K562 (cell line): ENCODE measurements around the gene FBXO10. TPM values are rescaled to one million over a fixed set of nuclear protein-coding genes. Genes with fewer than 3 reads are reported as not detected.
A peak's percentile ranks its signal among the peaks of the same experiment; 100 is the strongest.

Source experiments
- ARHGAP35 ChIP-seq: fragments of 450-650 bp; IDR thresholded peaks from 2 replicates; pipeline ENCODE4 v1.6.1; 2018; ENCODE audit not compliant: partially characterized antibody
- EHMT2 ChIP-seq: fragments of 450-650 bp; IDR thresholded peaks from 2 replicates; pipeline ENCODE4 v1.6.1; 2018; ENCODE audit warnings: antibody characterized with exemption
- ELK3 ChIP-seq: fragments of 450-650 bp; formaldehyde crosslinking; IDR thresholded peaks from 2 replicates; pipeline ENCODE4 v1.4.0; 2020; ENCODE audit warnings: mild to moderate bottlenecking
- ETS2 ChIP-seq: IDR thresholded peaks from 2 replicates; pipeline ENCODE4 v1.6.1; 2016; ENCODE audit warnings: borderline replicate concordance, missing genetic modification characterization, mild to moderate bottlenecking, moderate library complexity, missing compliant biosample characterization; ENCODE audit not compliant: poor library complexity, severe bottlenecking
- HDAC6 ChIP-seq: IDR thresholded peaks from 2 replicates; pipeline ENCODE4 v1.6.1; 2012; ENCODE audit warnings: low read depth, mild to moderate bottlenecking, control low read depth, inconsistent platforms, low read length, moderate library complexity
- HDGF ChIP-seq: fragments of 450-650 bp; IDR thresholded peaks from 2 replicates; pipeline ENCODE4 v1.6.1; 2016
- HNRNPL ChIP-seq: fragments of 200-400 bp; formaldehyde crosslinking; IDR thresholded peaks from 2 replicates; pipeline ENCODE4 v1.6.1; 2017; ENCODE audit warnings: low read depth, mild to moderate bottlenecking, low read length
- MED1 ChIP-seq: sonication (generic); formaldehyde crosslinking; IDR thresholded peaks from 2 replicates; pipeline ENCODE4 v1.8.1; 2023; ENCODE audit warnings: missing genetic modification reagents, borderline replicate concordance
- MEF2D ChIP-seq: conservative IDR thresholded peaks from 2 replicates; pipeline ENCODE4 v1.6.1; 2016; ENCODE audit warnings: low read depth, missing genetic modification characterization, missing compliant biosample characterization
- USF1 ChIP-seq: sonication (generic); formaldehyde crosslinking; IDR thresholded peaks from 2 replicates; pipeline ENCODE4 v1.9.0; 2022; ENCODE audit warnings: mild to moderate bottlenecking, missing genetic modification reagents
- ZFP30 ChIP-seq: fragments of 250-450 bp; sonication (Bioruptor Pico); IDR thresholded peaks from 2 replicates; pipeline ENCODE4 v1.8.0; 2022; ENCODE audit warnings: moderate library complexity, mild to moderate bottlenecking, inconsistent platforms, borderline replicate concordance
- ZNF444 ChIP-seq: fragments of 250-450 bp; sonication (Bioruptor Pico); IDR thresholded peaks from 2 replicates; pipeline ENCODE4 v1.4.0; 2020; ENCODE audit warnings: mild to moderate bottlenecking, moderate library complexity
- polyA plus RNA-seq, 8 experiments: library from polyadenylated mRNA; depleted of rRNA in 4 of 8; stranded (reverse) in 5 of 8; unstranded in 3 of 8; fragments of >200 nt; fragmentation: Nextera tagmentation in 2 of 8; fragmentation: Illumina TruSeq in 1 of 8; extraction: Ambion mirVana in 2 of 8; extraction: Trizol in 1 of 8; gene quantifications; 2 replicates each; pipeline versions ENCODE4 v1.2.1 to v1.2.3, GENCODE V29; 2011 to 2014; ENCODE audit warnings: inconsistent platforms in 1 of 8, missing spikeins in 1 of 8
- total RNA-seq, 7 experiments: library from RNA; depleted of rRNA in 6 of 7; stranded (reverse); fragments of >200 nt in 6 of 7; fragmentation: Illumina TruSeq in 2 of 7; extraction: Trizol in 2 of 7; gene quantifications; 2 replicates each; pipeline versions ENCODE4 v1.2.1 to v1.2.3, GENCODE V29; 2011 to 2021; ENCODE audit warnings: low replicate concordance in 1 of 7
- TF ChIP-seq, protein P1 (sequence below), 2 experiments: fragments of 450-650 bp in 1 of 2; sonication (generic) in 1 of 2; formaldehyde crosslinking in 1 of 2; IDR thresholded peaks in 1 of 2; conservative IDR thresholded peaks in 1 of 2; 2 replicates each; pipeline versions ENCODE4 v1.6.1 to v1.8.1; 2016 to 2023; ENCODE audit warnings: mild to moderate bottlenecking in 2 of 2, moderate library complexity in 2 of 2, inconsistent platforms in 1 of 2, missing genetic modification reagents in 1 of 2
- TF ChIP-seq, protein P2 (sequence below): fragments of 450-650 bp; IDR thresholded peaks from 2 replicates; pipeline ENCODE4 v1.6.1; 2017; ENCODE audit warnings: antibody characterized with exemption, mild to moderate bottlenecking
- TF ChIP-seq, protein P3 (sequence below): IDR thresholded peaks from 2 replicates; pipeline ENCODE4 v1.6.1; 2011; ENCODE audit warnings: borderline replicate concordance, low read depth, mild to moderate bottlenecking, moderate library complexity, low read length; ENCODE audit not compliant: insufficient read depth, poor library complexity, severe bottlenecking
- TF ChIP-seq, protein P4 (sequence below): sonication (generic); formaldehyde crosslinking; IDR thresholded peaks from 2 replicates; pipeline ENCODE4 v1.8.0; 2022; ENCODE audit warnings: mild to moderate bottlenecking, missing genetic modification reagents

FBXO10 gene
- total and polyA plus RNA-seq, 9 of the 15 experiments (the other 6 are each of a cell fraction or from before 2014, with no cell fraction given): 0.84 to 9.9 (median 6.0) TPM

DNA sequence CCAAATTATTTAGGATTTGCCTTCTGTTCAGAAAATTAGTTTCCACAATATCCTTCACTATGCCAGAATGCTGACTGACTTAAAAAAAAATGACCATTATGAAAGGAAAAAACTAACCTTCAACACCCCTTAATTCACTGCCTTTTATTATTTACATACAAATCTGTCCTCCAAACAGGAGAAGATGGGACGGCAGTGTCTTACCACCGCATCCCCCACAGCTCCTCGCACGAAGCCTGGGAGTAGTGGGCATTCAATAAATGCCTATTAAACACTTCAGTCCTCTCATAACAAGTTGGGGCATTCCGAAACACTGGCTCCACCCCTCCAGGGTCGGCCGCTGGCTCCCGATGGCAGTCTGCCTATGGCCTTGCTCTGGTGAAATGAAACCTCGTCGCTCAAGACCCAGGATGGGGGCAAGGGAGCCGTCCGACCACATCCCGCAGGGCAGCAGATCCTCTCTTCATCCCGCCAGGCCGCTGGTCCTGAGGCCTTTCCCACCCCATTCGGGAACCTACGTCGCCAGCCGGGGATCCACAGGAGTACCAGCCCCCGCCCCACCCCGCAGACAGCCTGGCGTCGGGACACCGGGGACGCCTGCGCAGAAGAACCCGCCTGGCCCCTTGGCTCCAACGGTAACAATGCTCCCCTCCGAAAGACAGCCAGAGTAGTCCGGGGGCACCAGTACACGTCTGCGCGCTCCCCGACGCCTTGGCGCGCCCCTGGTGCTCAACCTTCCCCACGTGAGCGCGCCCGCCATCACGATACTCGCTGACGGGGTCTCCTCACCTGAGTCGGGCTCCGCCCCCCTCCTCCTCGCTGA is 111.5 kb downstream of the FBXO10 start (continued):
- TF ChIP-seq, protein P1, sequence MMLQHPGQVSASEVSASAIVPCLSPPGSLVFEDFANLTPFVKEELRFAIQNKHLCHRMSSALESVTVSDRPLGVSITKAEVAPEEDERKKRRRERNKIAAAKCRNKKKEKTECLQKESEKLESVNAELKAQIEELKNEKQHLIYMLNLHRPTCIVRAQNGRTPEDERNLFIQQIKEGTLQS (IDR thresholded peaks at IDR 0.05): no peak
- TF ChIP-seq, protein P1 (CRISPR knock-in tag; conservative IDR thresholded peaks at IDR 0.05): no peak; the same call in 1 of the 2 replicates
- TF ChIP-seq ELK3 (CRISPR knock-in tag): no peak
- no peak for TF ChIP-seq ZFP30 (CRISPR knock-in tag)
- TF ChIP-seq, protein P2, sequence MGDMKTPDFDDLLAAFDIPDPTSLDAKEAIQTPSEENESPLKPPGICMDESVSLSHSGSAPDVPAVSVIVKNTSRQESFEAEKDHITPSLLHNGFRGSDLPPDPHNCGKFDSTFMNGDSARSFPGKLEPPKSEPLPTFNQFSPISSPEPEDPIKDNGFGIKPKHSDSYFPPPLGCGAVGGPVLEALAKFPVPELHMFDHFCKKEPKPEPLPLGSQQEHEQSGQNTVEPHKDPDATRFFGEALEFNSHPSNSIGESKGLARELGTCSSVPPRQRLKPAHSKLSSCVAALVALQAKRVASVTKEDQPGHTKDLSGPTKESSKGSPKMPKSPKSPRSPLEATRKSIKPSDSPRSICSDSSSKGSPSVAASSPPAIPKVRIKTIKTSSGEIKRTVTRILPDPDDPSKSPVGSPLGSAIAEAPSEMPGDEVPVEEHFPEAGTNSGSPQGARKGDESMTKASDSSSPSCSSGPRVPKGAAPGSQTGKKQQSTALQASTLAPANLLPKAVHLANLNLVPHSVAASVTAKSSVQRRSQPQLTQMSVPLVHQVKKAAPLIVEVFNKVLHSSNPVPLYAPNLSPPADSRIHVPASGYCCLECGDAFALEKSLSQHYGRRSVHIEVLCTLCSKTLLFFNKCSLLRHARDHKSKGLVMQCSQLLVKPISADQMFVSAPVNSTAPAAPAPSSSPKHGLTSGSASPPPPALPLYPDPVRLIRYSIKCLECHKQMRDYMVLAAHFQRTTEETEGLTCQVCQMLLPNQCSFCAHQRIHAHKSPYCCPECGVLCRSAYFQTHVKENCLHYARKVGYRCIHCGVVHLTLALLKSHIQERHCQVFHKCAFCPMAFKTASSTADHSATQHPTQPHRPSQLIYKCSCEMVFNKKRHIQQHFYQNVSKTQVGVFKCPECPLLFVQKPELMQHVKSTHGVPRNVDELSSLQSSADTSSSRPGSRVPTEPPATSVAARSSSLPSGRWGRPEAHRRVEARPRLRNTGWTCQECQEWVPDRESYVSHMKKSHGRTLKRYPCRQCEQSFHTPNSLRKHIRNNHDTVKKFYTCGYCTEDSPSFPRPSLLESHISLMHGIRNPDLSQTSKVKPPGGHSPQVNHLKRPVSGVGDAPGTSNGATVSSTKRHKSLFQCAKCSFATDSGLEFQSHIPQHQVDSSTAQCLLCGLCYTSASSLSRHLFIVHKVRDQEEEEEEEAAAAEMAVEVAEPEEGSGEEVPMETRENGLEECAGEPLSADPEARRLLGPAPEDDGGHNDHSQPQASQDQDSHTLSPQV: no peak
- no peak for TF ChIP-seq ARHGAP35
- no peak for TF ChIP-seq HDAC6
- no peak for TF ChIP-seq ZNF444
- TF ChIP-seq, protein P3, sequence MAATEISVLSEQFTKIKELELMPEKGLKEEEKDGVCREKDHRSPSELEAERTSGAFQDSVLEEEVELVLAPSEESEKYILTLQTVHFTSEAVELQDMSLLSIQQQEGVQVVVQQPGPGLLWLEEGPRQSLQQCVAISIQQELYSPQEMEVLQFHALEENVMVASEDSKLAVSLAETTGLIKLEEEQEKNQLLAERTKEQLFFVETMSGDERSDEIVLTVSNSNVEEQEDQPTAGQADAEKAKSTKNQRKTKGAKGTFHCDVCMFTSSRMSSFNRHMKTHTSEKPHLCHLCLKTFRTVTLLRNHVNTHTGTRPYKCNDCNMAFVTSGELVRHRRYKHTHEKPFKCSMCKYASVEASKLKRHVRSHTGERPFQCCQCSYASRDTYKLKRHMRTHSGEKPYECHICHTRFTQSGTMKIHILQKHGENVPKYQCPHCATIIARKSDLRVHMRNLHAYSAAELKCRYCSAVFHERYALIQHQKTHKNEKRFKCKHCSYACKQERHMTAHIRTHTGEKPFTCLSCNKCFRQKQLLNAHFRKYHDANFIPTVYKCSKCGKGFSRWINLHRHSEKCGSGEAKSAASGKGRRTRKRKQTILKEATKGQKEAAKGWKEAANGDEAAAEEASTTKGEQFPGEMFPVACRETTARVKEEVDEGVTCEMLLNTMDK: no peak
- peak; percentile 81 for TF ChIP-seq USF1 (CRISPR knock-in tag)
- TF ChIP-seq MED1 (CRISPR knock-in tag): no peak
- no peak for TF ChIP-seq EHMT2
- TF ChIP-seq HDGF: no peak
- no peak for TF ChIP-seq HNRNPL
- TF ChIP-seq, protein P4, sequence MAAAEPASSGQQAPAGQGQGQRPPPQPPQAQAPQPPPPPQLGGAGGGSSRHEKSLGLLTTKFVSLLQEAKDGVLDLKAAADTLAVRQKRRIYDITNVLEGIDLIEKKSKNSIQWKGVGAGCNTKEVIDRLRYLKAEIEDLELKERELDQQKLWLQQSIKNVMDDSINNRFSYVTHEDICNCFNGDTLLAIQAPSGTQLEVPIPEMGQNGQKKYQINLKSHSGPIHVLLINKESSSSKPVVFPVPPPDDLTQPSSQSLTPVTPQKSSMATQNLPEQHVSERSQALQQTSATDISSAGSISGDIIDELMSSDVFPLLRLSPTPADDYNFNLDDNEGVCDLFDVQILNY (CRISPR knock-in tag): no peak
- TF ChIP-seq ETS2 (tag): no peak
- no peak for TF ChIP-seq MEF2D
